Adrenal gland (tissue), 5 donors: ENCODE measurements around the gene ITPK1.

Experiments
- POLR2A ChIP-seq, 2 donors: fragments of 450-650 bp; IDR thresholded peaks; one replicate each; pipeline ENCODE4 v1.6.1; 2017; ENCODE audit warnings: antibody characterized with exemption in 2 of 2, mild to moderate bottlenecking in 2 of 2, moderate library complexity in 1 of 2
- TF ChIP-seq, protein P1 (sequence below), 6 experiments: fragments of 450-650 bp in 4 of 6; fragments of 200-600 bp in 2 of 6; sonication (generic) in 1 of 6; IDR thresholded peaks; 1 replicate in 5 of 6; 2 replicates in 1 of 6; pipeline versions ENCODE4 v1.5.1 to v1.8.0; 2016 to 2021; ENCODE audit warnings: antibody characterized with exemption in 6 of 6, mild to moderate bottlenecking in 2 of 6, moderate library complexity in 1 of 6
- donor health status: DM: no; HTN: no; CAD: no.

DNA sequence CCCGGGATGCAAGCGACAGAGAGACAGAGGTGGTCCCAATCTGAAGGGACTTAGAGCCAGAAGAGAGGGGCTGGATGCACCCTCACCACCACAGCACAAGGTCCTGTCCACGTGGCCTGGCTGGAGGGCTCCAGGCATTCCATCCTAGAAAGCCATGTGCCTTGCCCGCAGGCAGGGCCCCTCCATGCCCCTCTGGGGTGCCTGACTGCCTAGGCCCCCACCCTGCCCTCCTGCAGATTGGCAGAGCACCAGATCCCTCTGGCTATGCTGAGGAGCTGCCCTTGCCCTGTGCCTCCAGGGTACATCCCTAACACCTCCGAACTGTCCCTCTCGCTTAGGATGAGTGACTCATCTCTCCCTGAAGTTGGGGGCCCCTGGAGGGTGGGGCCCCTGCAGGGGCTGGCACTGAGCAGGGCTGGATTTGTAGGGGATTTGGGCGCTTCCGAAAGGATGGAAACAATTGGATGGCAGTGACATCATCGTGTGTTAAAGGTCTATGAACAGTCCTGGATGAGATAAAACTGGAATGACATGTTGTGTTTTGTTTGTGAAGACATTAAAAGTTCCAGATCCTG, 141.8 kb downstream of the ITPK1 start:
- TF ChIP-seq, protein P1, sequence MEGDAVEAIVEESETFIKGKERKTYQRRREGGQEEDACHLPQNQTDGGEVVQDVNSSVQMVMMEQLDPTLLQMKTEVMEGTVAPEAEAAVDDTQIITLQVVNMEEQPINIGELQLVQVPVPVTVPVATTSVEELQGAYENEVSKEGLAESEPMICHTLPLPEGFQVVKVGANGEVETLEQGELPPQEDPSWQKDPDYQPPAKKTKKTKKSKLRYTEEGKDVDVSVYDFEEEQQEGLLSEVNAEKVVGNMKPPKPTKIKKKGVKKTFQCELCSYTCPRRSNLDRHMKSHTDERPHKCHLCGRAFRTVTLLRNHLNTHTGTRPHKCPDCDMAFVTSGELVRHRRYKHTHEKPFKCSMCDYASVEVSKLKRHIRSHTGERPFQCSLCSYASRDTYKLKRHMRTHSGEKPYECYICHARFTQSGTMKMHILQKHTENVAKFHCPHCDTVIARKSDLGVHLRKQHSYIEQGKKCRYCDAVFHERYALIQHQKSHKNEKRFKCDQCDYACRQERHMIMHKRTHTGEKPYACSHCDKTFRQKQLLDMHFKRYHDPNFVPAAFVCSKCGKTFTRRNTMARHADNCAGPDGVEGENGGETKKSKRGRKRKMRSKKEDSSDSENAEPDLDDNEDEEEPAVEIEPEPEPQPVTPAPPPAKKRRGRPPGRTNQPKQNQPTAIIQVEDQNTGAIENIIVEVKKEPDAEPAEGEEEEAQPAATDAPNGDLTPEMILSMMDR (IDR thresholded peaks at IDR 0.05), result no peak
- no peak for TF ChIP-seq POLR2A (IDR thresholded peaks at IDR 0.05)
